Measurements from ENCODE around the gene TRIM31.

Gene TRIM31

DNA sequence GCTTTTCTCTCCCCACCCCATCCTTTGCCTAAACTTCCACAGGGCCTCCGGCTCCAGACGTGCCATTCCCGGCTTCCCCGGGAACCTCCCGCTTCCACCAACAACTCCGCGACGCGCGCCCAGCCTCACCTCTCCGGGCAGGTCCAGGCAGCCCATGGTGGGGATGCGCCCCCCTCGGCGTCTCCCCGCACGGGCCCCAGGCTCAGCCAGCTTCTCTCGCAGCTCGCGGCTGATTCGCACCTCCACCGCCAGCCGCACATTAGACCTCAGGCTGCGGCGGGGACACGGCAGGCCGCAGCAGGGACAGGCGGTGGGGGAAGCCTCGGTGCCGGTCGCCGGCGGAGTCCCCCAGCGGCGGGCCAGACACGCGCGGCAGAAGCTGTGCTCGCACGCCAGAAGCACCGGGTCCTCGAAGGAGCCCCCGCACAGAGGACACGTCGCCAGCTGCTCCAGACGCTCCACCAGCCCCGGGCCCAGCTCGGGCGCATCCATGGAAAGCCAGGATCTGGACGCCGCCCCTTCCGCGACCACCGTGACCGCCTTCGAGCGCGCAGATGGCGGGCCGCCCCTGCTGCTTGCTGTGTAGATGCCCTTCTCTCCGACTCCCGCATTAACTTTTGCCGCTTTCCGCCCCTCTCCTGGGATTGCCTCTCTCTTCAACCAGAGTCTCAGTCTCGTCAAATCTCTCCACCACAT is 37.6 kb downstream of the TRIM31 start, which contains the start of gene RNF39:
RNF39 (minus strand) TSS at position 676 of the 696 bp plus-strand sequence; CDS start at position 492, 184 bp downstream.
- DNase-seq: peak; percentile 27

GRCh38 chr6:30074331-30075093 is 38.4 kb downstream of the TRIM31 start:
- no peak for DNase-seq

DNA sequence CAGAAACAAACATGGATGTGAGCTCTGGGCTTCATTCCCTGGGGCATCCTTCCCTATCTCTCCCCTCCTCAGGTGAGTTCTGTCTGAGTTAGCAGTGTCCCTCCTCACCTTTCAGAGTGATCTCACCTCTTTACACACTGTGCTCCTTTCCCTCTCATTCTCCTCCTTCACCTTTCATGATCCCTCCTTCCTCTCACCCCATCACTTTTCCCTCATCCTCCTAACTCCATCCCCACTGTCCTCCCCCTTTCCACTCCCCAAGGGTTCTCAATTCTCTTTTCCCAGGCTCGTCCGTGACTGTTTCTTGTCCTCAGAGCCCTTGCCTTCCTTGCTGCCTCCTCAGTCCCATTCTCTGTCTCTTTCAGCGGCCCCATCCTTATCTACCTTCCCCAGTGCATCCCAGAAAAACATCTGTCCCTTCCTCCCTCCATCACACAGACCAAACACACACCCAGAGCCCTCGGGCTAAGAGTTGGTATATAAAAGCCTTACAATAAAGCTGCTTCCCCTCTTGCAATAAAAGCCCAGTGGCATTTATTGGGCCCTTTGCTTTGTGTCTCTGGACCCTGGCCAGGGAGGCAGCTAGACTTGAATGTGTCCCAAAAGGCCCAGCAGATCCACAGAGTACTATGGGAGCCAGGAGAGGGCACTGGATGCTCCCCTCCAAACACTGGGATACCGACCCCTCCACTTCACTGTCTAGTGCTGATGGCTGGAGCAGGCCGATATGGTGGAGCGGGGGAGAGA is 39.2 kb downstream of the TRIM31 start:
- no peak for DNase-seq

DNA sequence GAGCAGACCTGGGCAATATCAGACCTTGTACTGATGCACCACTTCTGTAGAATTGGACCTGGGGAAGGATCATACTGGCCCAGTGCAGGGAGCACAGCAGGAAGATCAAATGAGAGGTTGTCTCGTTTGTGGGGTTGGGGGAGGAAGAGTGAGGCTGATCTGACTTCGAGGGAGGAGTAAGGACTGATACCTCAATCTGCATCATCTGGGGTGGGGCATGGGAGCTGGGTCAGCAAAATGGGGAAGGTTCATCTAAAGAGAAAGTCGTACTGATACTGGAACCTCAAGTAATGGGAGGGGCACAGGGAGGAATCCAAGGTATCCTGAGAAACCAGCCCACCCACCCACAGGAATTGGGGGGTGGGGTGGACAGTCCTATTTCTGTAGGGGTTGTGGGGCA is 41.0 kb downstream of the TRIM31 start:
- peak; percentile 14 for DNase-seq

DNA sequence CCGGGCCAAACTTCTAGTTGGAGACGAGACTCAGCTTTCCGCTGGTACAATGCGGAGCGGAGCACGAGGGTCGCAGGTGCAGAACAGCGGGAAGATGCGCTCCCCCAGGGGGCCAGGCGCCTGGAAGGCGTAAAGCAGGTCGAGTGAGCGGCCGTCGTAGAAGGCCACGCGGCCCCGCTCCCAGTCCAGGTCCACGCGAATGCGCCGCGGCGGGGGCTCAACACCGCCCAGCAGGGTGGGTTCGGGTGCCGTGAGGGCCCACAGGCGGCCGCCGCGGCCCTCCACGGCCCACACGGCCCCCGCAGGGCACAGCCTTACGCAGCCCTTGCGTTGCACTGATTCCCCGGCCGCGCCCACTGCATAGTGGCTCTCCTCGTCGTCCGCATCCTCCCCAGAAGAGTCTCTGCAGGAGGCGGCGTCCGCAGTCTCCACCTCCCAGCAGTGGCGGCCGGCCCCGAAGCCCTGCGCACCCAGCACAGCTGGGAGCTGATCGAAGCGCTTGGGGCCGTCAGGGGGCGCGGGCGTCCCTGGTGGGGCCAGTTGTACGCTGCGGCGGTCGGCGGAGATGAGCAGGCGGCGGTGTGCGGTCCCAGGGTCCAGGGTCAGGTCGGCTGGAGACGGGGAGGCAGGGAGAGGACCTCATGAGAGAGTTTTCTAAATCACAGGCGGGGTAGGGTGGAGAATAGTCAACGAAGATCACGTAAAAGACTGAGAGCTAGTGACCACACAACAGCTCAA is 41.6 kb downstream of the TRIM31 start:
- DNase-seq: peak; percentile 29

DNA sequence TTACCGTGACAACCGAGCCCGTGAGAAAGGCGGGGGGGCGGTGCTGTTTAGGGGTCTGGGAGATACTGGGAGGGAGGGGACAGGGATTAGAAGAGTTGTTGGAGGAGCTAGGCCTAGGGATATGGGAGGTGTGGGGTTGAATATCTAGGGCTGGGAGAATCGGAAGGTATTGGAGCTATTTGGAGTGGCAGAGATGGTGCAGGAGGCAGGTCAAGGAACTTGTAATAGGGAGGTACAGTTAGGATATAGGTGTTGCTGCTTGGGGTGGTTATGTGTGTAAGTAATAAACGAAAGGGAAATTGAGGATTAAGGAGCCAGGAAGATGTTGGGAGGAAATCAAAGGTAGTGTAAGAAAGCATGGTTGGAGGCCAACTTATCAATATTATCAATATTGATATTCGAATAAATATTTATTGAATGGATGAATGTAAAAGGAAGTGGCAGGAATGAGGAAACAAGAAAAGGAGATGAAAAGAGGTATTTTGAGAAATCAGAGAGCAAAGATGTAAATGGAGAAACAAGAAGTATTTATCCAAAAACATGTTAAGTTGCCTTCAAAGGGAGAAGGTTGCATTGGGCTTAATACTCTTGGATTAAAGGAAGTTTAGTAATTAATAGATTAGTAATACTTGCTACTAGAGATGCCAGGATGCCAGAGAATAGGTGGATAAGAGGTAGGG is 45.3 kb downstream of the TRIM31 start:
- DNase-seq: no peak

DNA sequence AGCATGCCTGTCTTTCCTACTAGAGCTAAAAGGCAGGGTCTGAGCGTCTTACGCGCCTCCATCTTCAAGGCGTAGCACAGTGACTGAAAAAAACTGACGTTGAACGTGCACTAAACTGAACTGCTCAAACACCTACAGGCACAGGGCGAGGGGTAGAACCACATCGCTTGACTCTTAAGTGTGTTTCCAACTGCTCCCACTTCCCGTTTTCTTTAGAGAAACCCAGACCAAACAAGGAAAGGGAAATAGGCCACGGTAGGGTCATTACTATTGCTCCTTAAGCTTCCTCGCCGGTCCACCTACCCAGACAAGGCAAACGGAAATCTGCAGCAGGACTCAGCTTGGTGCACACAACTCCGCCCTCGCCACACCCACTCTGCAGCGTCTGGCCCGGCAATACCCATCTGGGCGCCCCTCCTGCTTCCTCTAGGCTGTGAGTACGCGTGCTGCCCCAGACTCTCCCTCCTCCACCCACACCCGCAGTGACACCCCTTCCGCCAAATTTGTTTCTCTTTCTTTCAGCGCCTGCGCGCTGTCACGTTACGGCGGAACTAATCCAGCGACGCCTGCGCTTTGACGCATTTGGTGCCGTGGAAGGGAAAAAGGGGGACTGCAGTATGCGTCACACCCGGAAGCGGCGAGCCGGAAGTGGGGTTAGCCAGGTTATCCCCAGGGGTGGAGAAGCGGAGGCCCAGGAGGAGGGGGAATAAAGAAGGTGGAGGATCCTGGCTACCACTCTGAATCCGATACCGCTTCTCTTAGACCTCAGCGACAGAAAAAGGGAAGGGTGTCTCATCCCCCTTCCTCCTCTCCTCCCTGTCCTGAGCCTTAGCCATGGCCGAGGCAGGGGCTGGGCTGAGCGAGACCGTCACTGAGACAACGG is 46.1 kb downstream of the TRIM31 start, which contains the start of gene PPP1R11:
PPP1R11 (plus strand) TSS at position 622 of the 883 bp plus-strand sequence; CDS start at position 835, 213 bp downstream.
- DNase-seq: peak; percentile 99

GRCh38 chr6:30066082-30066481 is 46.8 kb downstream of the TRIM31 start:
- DNase-seq: peak; percentile 43

DNA sequence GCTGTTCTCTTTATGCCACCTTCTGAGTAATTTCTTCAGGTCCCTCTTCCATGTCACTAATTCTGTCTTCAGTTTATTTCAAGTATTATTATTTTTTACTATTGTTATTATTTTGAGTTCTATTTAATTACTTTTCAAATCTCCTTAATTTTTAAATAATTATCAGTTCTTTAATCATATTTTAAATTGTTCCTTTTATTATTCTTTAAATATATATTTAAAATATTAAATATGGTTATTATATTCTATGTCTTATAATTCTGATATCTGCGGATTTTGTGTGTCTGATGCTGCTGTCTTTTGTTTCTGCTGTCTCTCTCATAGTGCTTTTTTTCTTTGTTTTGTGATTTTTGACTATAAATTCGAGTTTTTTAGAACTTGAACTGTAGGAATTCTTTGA is 49.6 kb downstream of the TRIM31 start:
- no peak for DNase-seq

- DNase-seq: peak; percentile 48
Measured at GRCh38 chr6:30062471-30063178, 50.3 kb downstream of the TRIM31 start.

GRCh38 chr6:30061858-30062458 is 50.9 kb downstream of the TRIM31 start:
- DNase-seq: peak; percentile 72

- DNase-seq: peak; percentile 94
Measured at GRCh38 chr6:30061092-30061857, 51.6 kb downstream of the TRIM31 start, which contains the start of gene POLR1H. Gene POLR1H, plus strand, starts transcription at chr6:30061265. Its CDS starts 260 bp downstream, at chr6:30061525.

DNA sequence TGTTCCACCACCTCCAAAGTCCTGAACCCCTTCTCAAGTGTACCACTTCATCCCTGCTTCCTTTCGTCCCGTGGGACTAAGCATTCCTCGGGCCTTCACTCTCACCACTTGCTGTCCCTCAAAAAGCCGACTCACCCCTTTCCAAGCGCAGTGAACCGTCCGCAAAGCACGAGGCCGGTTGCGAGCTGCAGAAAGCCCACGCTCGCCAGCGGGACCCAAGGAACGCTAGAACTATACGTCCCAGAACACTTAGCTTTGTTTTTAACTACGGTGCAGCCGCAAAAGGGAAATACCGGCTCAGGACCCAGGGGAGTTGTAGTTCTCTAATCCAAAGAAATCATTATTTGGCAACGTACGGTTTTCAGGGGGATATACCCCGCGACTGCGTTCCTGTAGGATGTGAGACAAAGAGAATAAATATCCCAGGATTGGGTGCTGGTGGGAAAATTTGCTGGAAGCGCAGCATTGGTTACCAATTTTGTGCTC is 52.2 kb downstream of the TRIM31 start:
- DNase-seq: no peak

DNA sequence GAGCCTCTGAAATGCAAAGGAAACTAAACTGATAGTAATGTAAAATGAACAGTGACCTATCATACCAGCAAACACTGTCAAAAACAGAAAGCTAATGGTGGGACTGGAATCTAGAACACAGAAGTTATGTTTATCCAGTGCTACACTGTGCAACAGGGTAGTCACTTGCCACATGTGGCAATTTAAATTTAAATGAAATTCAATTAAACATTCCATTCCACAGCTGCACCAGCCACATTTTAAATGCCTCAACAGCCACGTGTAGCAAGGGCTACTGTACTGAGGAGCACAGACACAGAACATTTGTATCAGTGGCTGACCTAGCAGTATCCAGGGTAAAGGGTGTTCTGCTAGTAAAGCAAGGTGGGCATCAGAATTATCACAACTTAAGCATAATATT is 57.4 kb downstream of the TRIM31 start:
- DNase-seq: no peak

DNA sequence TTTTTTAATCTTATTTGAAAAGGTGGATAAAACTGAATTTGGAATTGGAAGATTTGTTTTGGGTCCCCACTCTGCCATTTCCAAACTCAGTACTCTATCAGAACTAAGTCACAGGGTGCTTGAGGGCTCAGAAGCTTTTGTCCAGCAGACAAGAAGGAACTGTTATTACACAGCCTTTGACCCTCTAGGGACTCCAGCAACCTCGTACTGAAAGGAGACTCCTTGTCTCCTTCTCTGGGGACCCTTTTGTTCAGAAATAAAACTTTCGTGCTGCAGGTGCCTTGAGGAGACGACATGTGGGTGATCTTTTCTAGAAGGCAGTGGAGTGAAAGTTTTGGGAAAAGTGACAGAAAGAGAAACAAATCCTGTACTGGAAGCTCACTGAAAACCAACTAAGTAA is 59.2 kb downstream of the TRIM31 start:
- DNase-seq: no peak

Measured in CD4-positive, alpha-beta T cell treated with Interleukin-17A for 1 hour (primary cell).